ENCODE data around the gene EIF4E3. TPM values are rescaled to one million over a fixed set of nuclear protein-coding genes. Genes with fewer than 3 reads are reported as not detected.

The EIF4E3 gene
- total RNA-seq, 4 donors from 2014 or later: 7.4 to 16.2 (median 10.2) TPM

GRCh38 chr3:71647751-71648150 is 77.5 kb downstream of the EIF4E3 start:
- intact Hi-C loops (cut with DNase I): no loop called here
- no peak overlapping the region for H3K27ac ChIP-seq
- no peaks in the 10 kb centered on the region for H3K36me3 ChIP-seq
- no peak overlapping the region for H3K4me3 ChIP-seq
- no peak for TF ChIP-seq CTCF (IDR thresholded peaks at IDR 0.05)
- TF ChIP-seq POLR2A (IDR thresholded peaks at IDR 0.05): no peak
- 42% methylated on average over 3 of the region's 3 CpGs for WGBS, 2 donors
- DNase-seq: no peak
- H3K9me3 ChIP-seq: no peaks in the 10 kb centered on the region
- H3K27me3 ChIP-seq: no peaks in the 10 kb centered on the region
- peaks cover 0 to 9% (median 0%) of the 10 kb centered on the region in 3 donors for H3K4me1 ChIP-seq

- DNase-seq: no peak
- no peak overlapping the region for H3K4me3 ChIP-seq
- no peaks in the 10 kb centered on the region for H3K27me3 ChIP-seq
- TF ChIP-seq POLR2A (IDR thresholded peaks at IDR 0.05) (no peak), CTCF (IDR thresholded peaks at IDR 0.05) (no peak)
- H3K36me3 ChIP-seq: no peaks in the 10 kb centered on the region
- no peaks in the 10 kb centered on the region for H3K9me3 ChIP-seq
- peaks cover 0 to 1% (median 0%) of the 10 kb centered on the region in 3 donors for H3K4me1 ChIP-seq
- intact Hi-C loops (cut with DNase I): no loop called here
- H3K27ac ChIP-seq: no peak overlapping the region
These were observed 78.2 kb downstream of the EIF4E3 start for GRCh38 chr3:71646971-71647370.

GRCh38 chr3:71645140-71645539 is 80.1 kb downstream of the EIF4E3 start:
- TF ChIP-seq POLR2A (IDR thresholded peaks at IDR 0.05) (no peak), CTCF (IDR thresholded peaks at IDR 0.05) (no peak)
- H3K36me3 ChIP-seq: no peaks in the 10 kb centered on the region
- H3K27ac ChIP-seq: no peak overlapping the region
- no peaks in the 10 kb centered on the region for H3K9me3 ChIP-seq
- WGBS, 2 donors: 96 to 100% methylated on average over 3 of the region's 3 CpGs
- intact Hi-C loops (cut with DNase I): no loop called here
- no peak for DNase-seq
- no peak overlapping the region for H3K4me3 ChIP-seq
- no peaks in the 10 kb centered on the region for H3K27me3 ChIP-seq
- H3K4me1 ChIP-seq: no peaks in the 10 kb centered on the region

GRCh38 chr3:71641674-71642073 is 83.5 kb downstream of the EIF4E3 start:
- intact Hi-C loops (cut with DNase I): no loop called here
- DNase-seq: no peak
- TF ChIP-seq POLR2A (IDR thresholded peaks at IDR 0.05) (no peak), CTCF (IDR thresholded peaks at IDR 0.05) (no peak)
- Histone ChIP-seq H3K4me1 (no peaks in the 10 kb centered on the region), H3K4me3 (no peak overlapping the region), H3K36me3 (no peaks in the 10 kb centered on the region), H3K27ac (no peak overlapping the region), H3K9me3 (no peaks in the 10 kb centered on the region), H3K27me3 (no peaks in the 10 kb centered on the region)
- 83 to 84% methylated on average over 4 of the region's 4 CpGs for WGBS, 2 donors

- Histone ChIP-seq H3K27me3 (no peaks in the 10 kb centered on the region), H3K4me3 (no peak overlapping the region), H3K9me3 (no peaks in the 10 kb centered on the region), H3K36me3 (no peaks in the 10 kb centered on the region), H3K27ac (no peak overlapping the region), H3K4me1 (no peaks in the 10 kb centered on the region)
- TF ChIP-seq POLR2A (IDR thresholded peaks at IDR 0.05) (no peak), CTCF (IDR thresholded peaks at IDR 0.05) (no peak)
- WGBS, 2 donors: 80 to 83% methylated on average over 9 of the region's 9 CpGs
- DNase-seq: no peak
- intact Hi-C loops (cut with DNase I): no loop called here
These were observed 84.7 kb downstream of the EIF4E3 start for GRCh38 chr3:71640331-71640983.
